Parathyroid adenoma (tissue), 2 donors: ENCODE results near the gene MYOD1.

ENCODE experiments used
- H2AFZ ChIP-seq: fragments of 300-600 bp; sonication (generic); one replicate; pipeline ENCODE4 v1.7.0; 2017; ENCODE audit warnings: antibody characterized with exemption, mild to moderate bottlenecking
- H3K27ac ChIP-seq: fragments of 300-600 bp; sonication (generic); one replicate; pipeline ENCODE4 v1.7.0; 2017
- H3K27me3 ChIP-seq: fragments of 300-600 bp; sonication (generic); one replicate; pipeline ENCODE4 v1.7.0; 2017; ENCODE audit warnings: low read length; ENCODE audit not compliant: control insufficient read depth, insufficient read depth
- H3K36me3 ChIP-seq: fragments of 300-600 bp; sonication (generic); one replicate; pipeline ENCODE4 v1.7.0; 2017; ENCODE audit warnings: low read length; ENCODE audit not compliant: control insufficient read depth, insufficient read depth
- H3K4me1 ChIP-seq: fragments of 300-600 bp; sonication (generic); one replicate; pipeline ENCODE4 v1.7.0; 2017; ENCODE audit warnings: control low read depth
- H3K4me2 ChIP-seq: fragments of 300-600 bp; sonication (generic); one replicate; pipeline ENCODE4 v1.7.0; 2017; ENCODE audit warnings: low read length
- H3K4me3 ChIP-seq: fragments of 300-600 bp; sonication (generic); one replicate; pipeline ENCODE4 v1.7.0; 2017; ENCODE audit warnings: low read depth, low read length
- H3K79me2 ChIP-seq: fragments of 300-600 bp; sonication (generic); one replicate; pipeline ENCODE4 v1.7.0; 2017; ENCODE audit warnings: control low read depth
- H3K9ac ChIP-seq: fragments of 300-600 bp; sonication (generic); one replicate; pipeline ENCODE4 v1.7.0; 2017; ENCODE audit warnings: mild to moderate bottlenecking
- H3K9me3 ChIP-seq: fragments of 300-600 bp; sonication (generic); one replicate; pipeline ENCODE4 v1.7.0; 2017; ENCODE audit warnings: low read length; ENCODE audit not compliant: control insufficient read depth
- TF ChIP-seq, protein P1 (sequence below): fragments of 300-600 bp; sonication (generic); IDR thresholded peaks from one replicate; pipeline ENCODE4 v1.7.0; 2017; ENCODE audit warnings: antibody characterized with exemption, mild to moderate bottlenecking
- donor health status: primary hyperparathyroidism.

The MYOD1 gene

DNA sequence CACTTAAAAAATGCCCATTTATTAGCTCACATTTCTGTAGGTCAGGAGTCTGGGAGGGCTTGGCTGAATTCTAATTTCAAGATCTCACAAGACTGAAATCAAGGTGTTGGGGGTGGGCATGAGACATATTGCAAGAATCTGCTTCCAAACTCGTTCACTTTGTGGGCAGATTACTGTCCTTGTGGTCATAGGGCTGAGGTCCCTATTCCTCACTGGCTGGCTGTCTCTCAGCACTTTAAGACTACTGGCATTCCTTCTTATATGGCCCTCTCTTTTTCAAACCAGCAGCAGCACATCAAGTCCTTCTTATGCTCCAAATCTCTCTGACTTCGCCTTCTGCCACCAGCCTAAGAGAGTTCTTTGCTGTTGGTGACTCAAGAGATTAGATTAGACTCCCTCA lies 27.8 kb upstream of the MYOD1 start:
- no peaks in the 10 kb centered on the region for H3K27me3 ChIP-seq

DNA sequence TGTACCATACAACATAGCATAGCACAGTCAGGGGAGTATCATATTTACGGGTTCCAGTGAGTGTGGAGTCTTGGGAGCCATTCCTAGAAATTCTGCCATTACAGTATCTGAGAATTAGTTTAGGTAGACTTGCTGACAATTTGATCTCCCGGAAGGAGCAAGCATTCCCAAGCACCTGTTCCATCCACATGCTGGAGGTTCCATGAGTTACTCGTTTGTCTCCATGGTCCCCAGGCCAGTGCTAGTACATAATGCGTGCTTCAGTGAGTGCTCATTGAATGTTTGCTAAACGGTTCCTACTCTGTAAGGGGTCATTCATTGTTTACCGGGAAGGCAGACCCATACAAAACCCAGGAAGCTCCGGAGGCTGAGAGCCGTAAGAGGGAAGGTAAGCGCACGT lies 27.4 kb upstream of the MYOD1 start:
- no peaks in the 10 kb centered on the region for H3K4me1 ChIP-seq
- no peak overlapping the region for H3K9ac ChIP-seq
- H3K79me2 ChIP-seq: no peaks in the 10 kb centered on the region
- no peak overlapping the region for H2AFZ ChIP-seq
- H3K4me2 ChIP-seq: no peak overlapping the region
- TF ChIP-seq, protein P1, sequence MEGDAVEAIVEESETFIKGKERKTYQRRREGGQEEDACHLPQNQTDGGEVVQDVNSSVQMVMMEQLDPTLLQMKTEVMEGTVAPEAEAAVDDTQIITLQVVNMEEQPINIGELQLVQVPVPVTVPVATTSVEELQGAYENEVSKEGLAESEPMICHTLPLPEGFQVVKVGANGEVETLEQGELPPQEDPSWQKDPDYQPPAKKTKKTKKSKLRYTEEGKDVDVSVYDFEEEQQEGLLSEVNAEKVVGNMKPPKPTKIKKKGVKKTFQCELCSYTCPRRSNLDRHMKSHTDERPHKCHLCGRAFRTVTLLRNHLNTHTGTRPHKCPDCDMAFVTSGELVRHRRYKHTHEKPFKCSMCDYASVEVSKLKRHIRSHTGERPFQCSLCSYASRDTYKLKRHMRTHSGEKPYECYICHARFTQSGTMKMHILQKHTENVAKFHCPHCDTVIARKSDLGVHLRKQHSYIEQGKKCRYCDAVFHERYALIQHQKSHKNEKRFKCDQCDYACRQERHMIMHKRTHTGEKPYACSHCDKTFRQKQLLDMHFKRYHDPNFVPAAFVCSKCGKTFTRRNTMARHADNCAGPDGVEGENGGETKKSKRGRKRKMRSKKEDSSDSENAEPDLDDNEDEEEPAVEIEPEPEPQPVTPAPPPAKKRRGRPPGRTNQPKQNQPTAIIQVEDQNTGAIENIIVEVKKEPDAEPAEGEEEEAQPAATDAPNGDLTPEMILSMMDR: no peak
- H3K36me3 ChIP-seq: no peaks in the 10 kb centered on the region
- H3K9me3 ChIP-seq: no peaks in the 10 kb centered on the region
- no peaks in the 10 kb centered on the region for H3K27me3 ChIP-seq
- H3K4me3 ChIP-seq: no peak overlapping the region
- no peak overlapping the region for H3K27ac ChIP-seq

More for the DNA sequence above, 27.8 kb upstream of the MYOD1 start:
- TF ChIP-seq, protein P1: no peak
- H3K27ac ChIP-seq: no peak overlapping the region
- H3K4me2 ChIP-seq: no peak overlapping the region
- no peaks in the 10 kb centered on the region for H3K36me3 ChIP-seq
- H3K79me2 ChIP-seq: no peaks in the 10 kb centered on the region
- no peaks in the 10 kb centered on the region for H3K4me1 ChIP-seq
- no peak overlapping the region for H2AFZ ChIP-seq
- H3K4me3 ChIP-seq: no peak overlapping the region
- H3K9me3 ChIP-seq: no peaks in the 10 kb centered on the region
- no peak overlapping the region for H3K9ac ChIP-seq

DNA sequence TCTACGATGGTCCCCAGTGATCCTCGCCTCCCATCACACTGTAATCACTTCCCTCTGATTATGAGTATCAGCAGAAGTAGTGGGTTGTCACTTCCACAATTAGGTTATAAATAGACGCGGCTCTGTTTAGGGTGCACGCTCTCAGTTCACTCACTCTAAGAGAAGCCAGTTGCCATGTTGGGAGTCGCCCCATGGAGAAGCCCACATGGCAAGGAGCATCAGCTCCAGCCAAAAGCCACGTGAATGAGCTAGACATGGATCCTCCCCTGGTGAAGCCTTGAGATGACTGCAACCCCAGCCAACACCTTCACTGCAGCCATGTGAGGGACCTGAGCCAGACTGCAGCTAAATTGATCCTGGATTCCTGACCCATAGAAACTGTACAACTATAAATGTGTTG lies 26.4 kb upstream of the MYOD1 start:
- Histone ChIP-seq H2AFZ (no peak overlapping the region), H3K9ac (no peak overlapping the region), H3K9me3 (no peaks in the 10 kb centered on the region), H3K4me2 (no peak overlapping the region), H3K4me1 (no peaks in the 10 kb centered on the region), H3K36me3 (no peaks in the 10 kb centered on the region), H3K27me3 (no peaks in the 10 kb centered on the region), H3K27ac (no peak overlapping the region), H3K79me2 (no peaks in the 10 kb centered on the region), H3K4me3 (no peak overlapping the region)
- TF ChIP-seq, protein P1: no peak

DNA sequence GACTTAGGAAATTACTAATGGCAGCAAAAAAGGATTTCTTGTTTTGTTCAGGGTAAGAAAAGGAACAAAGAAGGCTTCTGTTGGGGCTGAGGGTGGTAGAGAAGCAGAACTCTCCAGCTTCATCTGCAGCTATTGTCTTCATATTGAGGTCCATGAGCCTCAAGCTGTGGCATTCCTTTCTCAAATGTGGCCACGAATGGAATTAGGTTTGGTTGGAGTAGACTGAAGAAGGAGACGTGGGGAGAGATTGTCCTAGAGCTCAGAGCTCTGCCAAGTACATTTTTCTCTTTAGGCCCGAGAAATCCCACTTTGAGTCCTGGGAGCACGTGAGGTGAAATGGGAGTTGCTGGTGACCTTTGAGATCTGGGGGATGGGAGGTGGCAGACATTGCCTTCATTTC lies 25.8 kb upstream of the MYOD1 start:
- Histone ChIP-seq H3K9me3 (no peaks in the 10 kb centered on the region), H3K4me2 (no peak overlapping the region), H3K4me3 (no peak overlapping the region), H3K36me3 (no peaks in the 10 kb centered on the region), H3K9ac (no peak overlapping the region), H3K4me1 (no peaks in the 10 kb centered on the region), H3K27me3 (no peaks in the 10 kb centered on the region), H3K79me2 (no peaks in the 10 kb centered on the region), H3K27ac (no peak overlapping the region), H2AFZ (no peak overlapping the region)
- TF ChIP-seq, protein P1: no peak

DNA sequence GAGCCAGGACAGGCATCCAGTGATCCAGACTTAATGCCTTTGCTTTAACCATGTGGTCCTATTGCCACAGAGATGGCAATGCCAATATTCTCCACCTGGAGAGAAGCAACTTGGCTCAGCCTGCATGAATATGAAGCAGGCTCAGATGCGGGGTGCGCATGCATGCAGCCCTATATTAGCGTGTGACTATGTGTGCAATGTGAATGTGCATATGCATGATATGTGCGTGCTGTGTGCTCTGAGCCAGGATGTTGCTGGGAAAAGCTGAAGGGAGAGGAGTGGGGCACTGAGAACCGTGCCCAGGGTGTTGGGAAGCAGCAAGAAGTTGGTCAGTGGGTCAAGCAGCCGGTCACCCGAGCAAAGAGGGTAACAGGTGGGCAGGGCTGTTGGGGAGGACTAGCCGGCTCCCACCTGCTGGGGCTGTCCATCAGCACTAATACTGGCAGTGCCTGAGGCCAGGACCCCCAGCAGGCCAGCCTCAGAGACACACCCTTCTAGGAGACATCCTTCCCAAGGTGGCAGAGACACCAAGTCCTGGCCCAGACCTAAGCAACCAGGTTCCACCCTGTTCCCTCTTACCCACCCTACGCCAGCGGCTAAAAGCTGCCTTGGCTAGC lies 24.8 kb upstream of the MYOD1 start:
- TF ChIP-seq, protein P1: no peak
- Histone ChIP-seq H3K9me3 (no peaks in the 10 kb centered on the region), H3K27ac (no peak overlapping the region)

More for the DNA sequence above, 24.8 kb upstream of the MYOD1 start:
- Histone ChIP-seq H3K79me2 (no peaks in the 10 kb centered on the region), H3K4me3 (no peak overlapping the region), H3K27me3 (no peaks in the 10 kb centered on the region), H3K4me2 (no peak overlapping the region), H3K36me3 (no peaks in the 10 kb centered on the region), H3K9ac (no peak overlapping the region), H2AFZ (no peak overlapping the region), H3K4me1 (no peaks in the 10 kb centered on the region)
